Measurements from ENCODE around the gene CEACAM4. TPM values are rescaled to one million over a fixed set of nuclear protein-coding genes. Genes with fewer than 3 reads are reported as not detected.

CEACAM4 gene
- total and polyA plus RNA-seq, 9 of the 15 experiments (the other 6 are each of a cell fraction or from before 2014, with no cell fraction given): not detected

DNA sequence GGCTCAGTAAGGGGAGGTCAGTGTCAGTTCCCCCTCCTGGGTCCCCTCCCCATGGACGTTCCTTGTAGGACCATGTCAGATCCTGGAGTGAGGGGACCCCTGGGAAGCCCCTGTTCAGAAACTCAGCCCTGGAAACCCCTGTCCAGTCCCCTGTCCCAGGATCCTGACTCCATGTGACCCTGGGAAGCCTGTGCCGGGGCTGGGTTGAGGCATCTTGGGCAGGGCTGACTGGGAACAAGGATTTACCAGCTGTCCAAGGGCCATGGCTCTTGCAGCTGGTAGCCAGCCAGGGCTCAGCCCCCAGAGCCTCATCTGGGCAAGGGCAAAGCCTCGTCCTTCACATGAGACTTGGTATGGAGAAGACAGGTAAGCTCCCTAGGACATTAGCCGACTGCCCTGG lies 25.1 kb downstream of the CEACAM4 start (continued):
- TF ChIP-seq, protein P1, sequence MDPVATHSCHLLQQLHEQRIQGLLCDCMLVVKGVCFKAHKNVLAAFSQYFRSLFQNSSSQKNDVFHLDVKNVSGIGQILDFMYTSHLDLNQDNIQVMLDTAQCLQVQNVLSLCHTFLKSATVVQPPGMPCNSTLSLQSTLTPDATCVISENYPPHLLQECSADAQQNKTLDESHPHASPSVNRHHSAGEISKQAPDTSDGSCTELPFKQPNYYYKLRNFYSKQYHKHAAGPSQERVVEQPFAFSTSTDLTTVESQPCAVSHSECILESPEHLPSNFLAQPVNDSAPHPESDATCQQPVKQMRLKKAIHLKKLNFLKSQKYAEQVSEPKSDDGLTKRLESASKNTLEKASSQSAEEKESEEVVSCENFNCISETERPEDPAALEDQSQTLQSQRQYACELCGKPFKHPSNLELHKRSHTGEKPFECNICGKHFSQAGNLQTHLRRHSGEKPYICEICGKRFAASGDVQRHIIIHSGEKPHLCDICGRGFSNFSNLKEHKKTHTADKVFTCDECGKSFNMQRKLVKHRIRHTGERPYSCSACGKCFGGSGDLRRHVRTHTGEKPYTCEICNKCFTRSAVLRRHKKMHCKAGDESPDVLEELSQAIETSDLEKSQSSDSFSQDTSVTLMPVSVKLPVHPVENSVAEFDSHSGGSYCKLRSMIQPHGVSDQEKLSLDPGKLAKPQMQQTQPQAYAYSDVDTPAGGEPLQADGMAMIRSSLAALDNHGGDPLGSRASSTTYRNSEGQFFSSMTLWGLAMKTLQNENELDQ (CRISPR knock-in tag; IDR thresholded peaks at IDR 0.05; ENCODE audit: borderline replicate concordance): no peak
- TF ChIP-seq SMARCC2 (IDR thresholded peaks at IDR 0.05; ENCODE audit: low read depth): no peak
- TF ChIP-seq ZNF175 (CRISPR knock-in tag; IDR thresholded peaks at IDR 0.05; ENCODE audit: low read depth): no peak

DNA sequence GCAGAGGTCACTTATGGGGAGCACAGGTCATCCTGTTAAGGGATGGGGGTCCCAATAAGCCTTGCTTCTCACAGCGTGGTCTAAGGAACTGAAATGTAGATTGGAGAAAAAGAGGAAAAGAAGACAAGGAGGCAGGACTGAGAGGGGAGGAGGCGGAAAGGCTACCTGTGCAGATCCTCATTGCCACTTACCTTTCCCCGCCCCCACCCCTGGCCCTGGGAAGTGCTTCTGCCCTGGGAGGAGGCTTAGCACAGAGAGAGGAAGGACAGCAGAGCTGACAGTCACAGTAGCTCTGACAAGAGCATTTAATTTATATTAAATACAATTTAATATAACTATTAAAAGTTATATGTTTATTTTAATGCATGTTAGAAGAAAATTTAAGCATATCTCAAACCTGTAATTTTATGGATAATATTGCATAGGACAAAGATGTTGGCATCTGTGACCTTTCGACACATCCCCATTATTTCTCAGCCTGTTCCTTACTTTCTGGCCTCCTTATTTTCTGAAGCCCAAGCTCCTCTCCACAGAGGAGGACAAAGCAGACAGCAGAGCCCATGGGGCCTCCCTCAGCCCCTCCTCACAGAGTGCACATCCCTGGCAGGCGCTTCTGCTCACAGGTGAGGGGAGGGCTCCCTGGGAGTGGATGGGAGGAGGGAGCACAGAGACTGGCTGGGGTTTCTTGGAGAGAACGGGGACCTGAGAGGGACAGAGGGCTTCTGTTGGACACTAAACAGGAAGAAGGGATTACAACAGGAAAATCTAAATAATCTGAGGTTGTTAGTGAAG lies 27.5 kb downstream of the CEACAM4 start:
- Histone ChIP-seq H4K20me1 (replicated peaks; ENCODE audit: control insufficient read depth, insufficient read depth, low read length) (no peaks in the 10 kb centered on the region), H3K9ac (ENCODE audit: insufficient read depth in 1 of 2, low read depth in 2 of 2, low read length in 2 of 2) (no peak overlapping the region), H3K4me2 (ENCODE audit: insufficient read depth, low read length) (no peak overlapping the region), H3K79me2 (ENCODE audit: control insufficient read depth, insufficient read depth, low read length) (no peaks in the 10 kb centered on the region), H2AFZ (ENCODE audit: low read depth, low read length) (no peak overlapping the region), H3K4me1 (replicated peaks in 1 of 2; ENCODE audit: control insufficient read depth in 2 of 2, insufficient read depth in 2 of 2, low read length in 2 of 2) (no peaks in the 10 kb centered on the region), H3K27ac (ENCODE audit: extremely low read depth, low read depth, low read length) (no peak overlapping the region), H3K9me3 (replicated peaks; ENCODE audit: control insufficient read depth, insufficient read depth, low read depth, low read length) (no peaks in the 10 kb centered on the region), H3K36me3 (ENCODE audit: control insufficient read depth, insufficient read depth, low read length) (no peaks in the 10 kb centered on the region), H3K9me1 (ENCODE audit: control insufficient read depth, insufficient read depth, low read length) (no peaks in the 10 kb centered on the region), H3K27me3 (ENCODE audit: control insufficient read depth in 2 of 2, insufficient read depth in 2 of 2, low read length in 2 of 2) (peaks cover 3 to 9% of the 10 kb centered on the region in 2 experiments; a peak in 3 of 5 replicates), H3K4me3 (no peak overlapping the region)
- WGBS (ENCODE audit: insufficient coverage, low coverage, missing lambda C conversion rate): 3% methylated on average over 4 of the region's 6 CpGs
- DNase-seq (ENCODE audit: extremely low read depth in 1 of 4, low spot score in 3 of 4) (no peak), ATAC-seq (no peak), FAIRE-seq (no peak)
- no TSS peak for BruUV-seq (replicated peaks)
- in situ Hi-C loops (cut with MboI): no loop called here
- TF ChIP-seq ZNF57 (CRISPR knock-in tag; IDR thresholded peaks at IDR 0.05) (no peak), KAT7 (CRISPR knock-in tag; IDR thresholded peaks at IDR 0.05; ENCODE audit: borderline replicate concordance) (no peak), ZBTB17 (CRISPR knock-in tag; IDR thresholded peaks at IDR 0.05) (no peak), KDM1A (IDR thresholded peaks at IDR 0.05) (no peak), ZNF699 (CRISPR knock-in tag; IDR thresholded peaks at IDR 0.05; ENCODE audit: insufficient replicate concordance) (no peak), HNRNPK (IDR thresholded peaks at IDR 0.05; ENCODE audit: low read depth, low read length, poor library complexity, severe bottlenecking) (no peak), BDP1 (IDR thresholded peaks at IDR 0.05; ENCODE audit: insufficient read depth, insufficient read length) (no peak), SMC3 (conservative IDR thresholded peaks at IDR 0.05; ENCODE audit: insufficient read depth, low read depth, low read length) (no peak), EHMT2 (IDR thresholded peaks at IDR 0.05) (no peak), ADNP (tag; IDR thresholded peaks at IDR 0.05) (no peak)
- TF ChIP-seq, protein P2, sequence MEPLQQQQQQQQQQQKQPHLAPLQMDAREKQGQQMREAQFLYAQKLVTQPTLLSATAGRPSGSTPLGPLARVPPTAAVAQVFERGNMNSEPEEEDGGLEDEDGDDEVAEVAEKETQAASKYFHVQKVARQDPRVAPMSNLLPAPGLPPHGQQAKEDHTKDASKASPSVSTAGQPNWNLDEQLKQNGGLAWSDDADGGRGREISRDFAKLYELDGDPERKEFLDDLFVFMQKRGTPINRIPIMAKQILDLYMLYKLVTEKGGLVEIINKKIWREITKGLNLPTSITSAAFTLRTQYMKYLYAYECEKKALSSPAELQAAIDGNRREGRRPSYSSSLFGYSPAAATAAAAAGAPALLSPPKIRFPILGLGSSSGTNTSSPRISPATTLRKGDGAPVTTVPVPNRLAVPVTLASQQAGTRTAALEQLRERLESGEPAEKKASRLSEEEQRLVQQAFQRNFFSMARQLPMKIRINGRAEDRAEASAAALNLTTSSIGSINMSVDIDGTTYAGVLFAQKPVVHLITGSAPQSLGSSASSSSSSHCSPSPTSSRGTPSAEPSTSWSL (CRISPR knock-in tag; IDR thresholded peaks at IDR 0.05; ENCODE audit: borderline replicate concordance): no peak
- intact Hi-C loops (cut with micrococcal nuclease): no loop called here
- ChIA-PET POLR2A (interaction anchor here (1.2 kb wide), 1 partner anchor 291 kb away, joined by 3 read pairs; no protein-coding TSS in a partner anchor), CTCF (ENCODE audit: low intra/inter-chr PET ratio) (no interaction called here)
